HepG2 (cell line): Measurements from ENCODE around the gene PEAK1. TPM values are rescaled to one million over a fixed set of nuclear protein-coding genes. Genes with fewer than 3 reads are reported as not detected.

ENCODE experiments used
- ADNP ChIP-seq: sonication (generic); formaldehyde crosslinking; IDR thresholded peaks from 2 replicates; pipeline ENCODE4 v1.4.0; 2020; ENCODE audit warnings: missing genetic modification reagents
- CBX1 ChIP-seq: IDR thresholded peaks from one replicate; pipeline ENCODE4 v1.6.1; 2016; ENCODE audit warnings: antibody characterized with exemption, low read depth
- HNF4A ChIP-seq: sonication (generic); formaldehyde crosslinking; IDR thresholded peaks from 2 replicates; pipeline ENCODE4 v1.4.0; 2020; ENCODE audit warnings: missing genetic modification reagents
- LCORL ChIP-seq, 2 experiments: fragments of 450-650 bp in 1 of 2; sonication (generic) in 1 of 2; formaldehyde crosslinking in 1 of 2; IDR thresholded peaks; 2 replicates each; pipeline versions ENCODE4 v1.5.0 to v1.6.1; 2017 to 2020; ENCODE audit warnings: antibody characterized with exemption in 1 of 2, missing genetic modification reagents in 1 of 2
- RAD21 ChIP-seq: fragments of 450-650 bp; formaldehyde crosslinking; IDR thresholded peaks from 2 replicates; pipeline ENCODE4 v1.5.0; 2020; ENCODE audit warnings: mild to moderate bottlenecking
- RARG ChIP-seq: sonication (generic); formaldehyde crosslinking; IDR thresholded peaks from 2 replicates; pipeline ENCODE4 v1.4.0; 2020; ENCODE audit warnings: low read depth, mild to moderate bottlenecking, missing genetic modification reagents
- YY1 ChIP-seq: IDR thresholded peaks from 2 replicates; pipeline ENCODE4 v1.6.1; 2011; ENCODE audit warnings: low read length, low read depth, moderate library complexity, mild to moderate bottlenecking; ENCODE audit not compliant: insufficient read depth, insufficient replicate concordance
- polyA plus RNA-seq, 8 experiments: library from polyadenylated mRNA; depleted of rRNA in 3 of 8; stranded (reverse) in 7 of 8; unstranded in 1 of 8; fragments of >200 nt; fragmentation: Illumina TruSeq in 4 of 8; extraction: Trizol in 4 of 8; gene quantifications; 2 replicates each; pipeline versions ENCODE4 v1.2.1 to v1.2.3, GENCODE V29; 2011 to 2016; ENCODE audit warnings: low read depth in 4 of 8, missing spikeins in 1 of 8, mixed read lengths in 1 of 8; ENCODE audit not compliant: insufficient read depth in 1 of 8
- total RNA-seq, 5 experiments: library from RNA; depleted of rRNA; stranded (reverse); fragments of >200 nt; fragmentation: Illumina TruSeq; extraction: Trizol; gene quantifications; 2 replicates each; pipeline ENCODE4 v1.2.3, GENCODE V29; 2016; ENCODE audit warnings: low read depth in 1 of 5
- TF ChIP-seq, protein P1 (sequence below), 2 experiments: sonication (generic) in 1 of 2; formaldehyde crosslinking in 1 of 2; IDR thresholded peaks; 2 replicates each; pipeline versions ENCODE4 v1.5.1 to v1.6.1; 2011 to 2020; ENCODE audit warnings: borderline replicate concordance in 1 of 2, low read depth in 1 of 2, low read length in 1 of 2, mild to moderate bottlenecking in 1 of 2, missing genetic modification reagents in 1 of 2, moderate library complexity in 1 of 2
- TF ChIP-seq, protein P2 (sequence below): IDR thresholded peaks from 2 replicates; pipeline ENCODE4 v1.6.1; 2016
- TF ChIP-seq, protein P3 (sequence below): IDR thresholded peaks from 2 replicates; pipeline ENCODE4 v1.6.1; 2012; ENCODE audit warnings: low read depth, low read length, improper control_type of control experiment

The PEAK1 gene
- total and polyA plus RNA-seq, 2 of the 13 experiments (the other 11 are each of a cell fraction or from before 2014, with no cell fraction given): 6.0 to 6.6 TPM

DNA sequence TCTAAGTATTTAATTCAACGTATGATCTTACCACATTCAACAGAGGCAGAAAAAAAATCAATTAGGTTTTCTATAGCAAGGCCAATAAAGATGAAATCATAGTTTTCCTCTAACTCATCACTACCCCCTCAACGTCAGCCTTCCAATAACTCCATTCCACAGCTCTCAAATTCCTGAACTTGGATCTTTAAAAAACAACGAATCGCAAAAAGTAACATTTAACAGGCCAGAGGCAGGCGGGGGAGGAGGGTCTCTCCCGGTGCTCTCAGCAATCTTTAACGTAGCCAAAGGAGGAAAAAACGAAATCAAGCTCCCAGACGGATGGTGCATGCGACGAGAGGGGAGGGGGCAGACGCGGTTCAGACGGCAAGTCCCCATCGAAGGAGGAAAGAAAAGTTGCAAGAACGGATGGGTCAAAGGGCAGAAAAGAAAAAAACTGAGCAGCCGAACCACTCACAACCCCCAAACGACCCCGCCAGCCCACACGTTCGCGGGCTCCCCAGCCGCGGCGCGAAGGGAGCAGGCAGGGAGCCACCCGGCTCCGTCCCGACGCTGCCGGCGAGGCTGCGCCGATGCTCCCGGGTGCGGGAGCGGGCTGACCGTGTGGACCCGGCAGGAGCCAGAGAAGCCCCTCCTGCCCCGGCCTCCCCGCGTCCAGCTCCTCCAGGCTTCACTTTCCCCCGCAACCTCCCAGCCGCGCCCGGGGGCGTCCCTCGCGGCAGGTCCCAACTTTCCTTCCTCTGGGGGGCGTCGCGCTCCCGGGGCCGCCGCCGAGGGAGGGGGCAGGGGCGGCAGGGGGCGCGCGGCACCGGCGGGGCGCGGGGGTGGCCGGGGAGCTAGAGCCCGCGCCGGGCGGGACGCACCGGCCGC is 703 bp downstream of the PEAK1 start (continued):
- TF ChIP-seq YY1 (no peak), RARG (CRISPR knock-in tag) (no peak), LCORL (IDR thresholded peaks at IDR 0.05) (no peak), LCORL (CRISPR knock-in tag; IDR thresholded peaks at IDR 0.05) (no peak), HNF4A (CRISPR knock-in tag) (no peak), CBX1 (no peak), ADNP (CRISPR knock-in tag) (no peak), RAD21 (no peak)
- TF ChIP-seq, protein P1, sequence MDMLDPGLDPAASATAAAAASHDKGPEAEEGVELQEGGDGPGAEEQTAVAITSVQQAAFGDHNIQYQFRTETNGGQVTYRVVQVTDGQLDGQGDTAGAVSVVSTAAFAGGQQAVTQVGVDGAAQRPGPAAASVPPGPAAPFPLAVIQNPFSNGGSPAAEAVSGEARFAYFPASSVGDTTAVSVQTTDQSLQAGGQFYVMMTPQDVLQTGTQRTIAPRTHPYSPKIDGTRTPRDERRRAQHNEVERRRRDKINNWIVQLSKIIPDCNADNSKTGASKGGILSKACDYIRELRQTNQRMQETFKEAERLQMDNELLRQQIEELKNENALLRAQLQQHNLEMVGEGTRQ (IDR thresholded peaks at IDR 0.05; ENCODE audit: low read depth, low read length): no peak
- TF ChIP-seq, protein P1 (CRISPR knock-in tag; IDR thresholded peaks at IDR 0.05; ENCODE audit: borderline replicate concordance): no peak
- TF ChIP-seq, protein P2, sequence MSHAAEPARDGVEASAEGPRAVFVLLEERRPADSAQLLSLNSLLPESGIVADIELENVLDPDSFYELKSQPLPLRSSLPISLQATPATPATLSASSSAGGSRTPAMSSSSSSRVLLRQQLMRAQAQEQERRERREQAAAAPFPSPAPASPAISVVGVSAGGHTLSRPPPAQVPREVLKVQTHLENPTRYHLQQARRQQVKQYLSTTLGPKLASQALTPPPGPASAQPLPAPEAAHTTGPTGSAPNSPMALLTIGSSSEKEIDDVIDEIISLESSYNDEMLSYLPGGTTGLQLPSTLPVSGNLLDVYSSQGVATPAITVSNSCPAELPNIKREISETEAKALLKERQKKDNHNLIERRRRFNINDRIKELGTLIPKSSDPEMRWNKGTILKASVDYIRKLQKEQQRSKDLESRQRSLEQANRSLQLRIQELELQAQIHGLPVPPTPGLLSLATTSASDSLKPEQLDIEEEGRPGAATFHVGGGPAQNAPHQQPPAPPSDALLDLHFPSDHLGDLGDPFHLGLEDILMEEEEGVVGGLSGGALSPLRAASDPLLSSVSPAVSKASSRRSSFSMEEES (CRISPR knock-in tag): 0 out of 2 replicates have a peak, but pooled peaks have one; percentile 6
- TF ChIP-seq, protein P3, sequence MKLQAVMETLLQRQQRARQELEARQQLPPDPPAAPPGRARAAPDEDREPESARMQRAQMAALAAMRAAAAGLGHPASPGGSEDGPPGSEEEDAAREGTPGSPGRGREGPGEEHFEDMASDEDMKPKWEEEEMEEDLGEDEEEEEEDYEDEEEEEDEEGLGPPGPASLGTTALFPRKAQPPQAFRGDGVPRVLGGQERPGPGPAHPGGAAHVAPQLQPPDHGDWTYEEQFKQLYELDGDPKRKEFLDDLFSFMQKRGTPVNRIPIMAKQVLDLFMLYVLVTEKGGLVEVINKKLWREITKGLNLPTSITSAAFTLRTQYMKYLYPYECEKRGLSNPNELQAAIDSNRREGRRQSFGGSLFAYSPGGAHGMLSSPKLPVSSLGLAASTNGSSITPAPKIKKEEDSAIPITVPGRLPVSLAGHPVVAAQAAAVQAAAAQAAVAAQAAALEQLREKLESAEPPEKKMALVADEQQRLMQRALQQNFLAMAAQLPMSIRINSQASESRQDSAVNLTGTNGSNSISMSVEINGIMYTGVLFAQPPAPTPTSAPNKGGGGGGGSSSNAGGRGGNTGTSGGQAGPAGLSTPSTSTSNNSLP: no peak
